ENCODE measurements around the gene ELAC2.
A peak's percentile ranks its signal among the peaks of the same experiment; 100 is the strongest.

ELAC2 gene

DNA sequence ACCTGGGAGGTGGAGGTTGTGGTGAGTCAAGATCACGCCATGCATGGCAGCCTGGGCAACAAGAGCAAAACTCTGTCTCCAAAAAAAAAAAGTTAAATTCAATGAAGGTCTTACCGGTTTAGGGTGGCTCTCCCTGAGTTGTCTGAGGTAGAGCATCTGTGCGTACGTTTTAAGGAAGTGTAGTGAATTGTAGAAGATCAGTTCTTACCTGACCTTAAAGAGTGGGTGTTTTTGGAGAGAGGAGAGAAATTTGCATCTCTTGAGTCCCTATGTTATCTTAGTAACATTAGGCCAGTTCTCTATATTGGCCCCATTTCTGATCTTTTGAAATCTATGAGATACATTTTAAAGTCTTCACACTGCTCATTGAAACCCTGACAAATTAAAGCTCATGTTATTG, 56.2 kb downstream of the ELAC2 start:
- H3K4me1 ChIP-seq (ENCODE audit: control insufficient read depth, insufficient read depth, low read depth, low read length): peaks cover 1% of the 10 kb centered on the region
- no peak overlapping the region for H2AFZ ChIP-seq (ENCODE audit: low read depth, low read length)
- H4K91ac ChIP-seq (ENCODE audit: low read length): no peak overlapping the region
- H3K4me3 ChIP-seq (ENCODE audit: insufficient read depth in 1 of 2, low read depth in 1 of 2, low read length in 2 of 2): no peak overlapping the region
- no peak overlapping the region for H3K4ac ChIP-seq (ENCODE audit: low read depth in 1 of 2, low read length in 2 of 2)
- H2BK12ac ChIP-seq (ENCODE audit: low read length in 2 of 2): no peak overlapping the region
- 87% methylated on average over 4 of the region's 4 CpGs for WGBS
- peaks cover 11% of the 10 kb centered on the region for H3K9me3 ChIP-seq (ENCODE audit: control insufficient read depth, low read length)
- no peak overlapping the region for H4K8ac ChIP-seq (ENCODE audit: low read length)
- H3K36me3 ChIP-seq (ENCODE audit: control insufficient read depth in 1 of 2, insufficient read depth in 2 of 2, low read depth in 1 of 2, low read length in 2 of 2): peaks cover 0 to 13% of the 10 kb centered on the region in 2 experiments
- H3K79me1 ChIP-seq (replicated peaks; ENCODE audit: low read length, poor library complexity, severe bottlenecking): no peaks in the 10 kb centered on the region
- H3K14ac ChIP-seq (ENCODE audit: low read length in 2 of 2): no peak overlapping the region
- H3K4me2 ChIP-seq (ENCODE audit: low read length, poor library complexity, severe bottlenecking): no peak overlapping the region
- no peak overlapping the region for H2BK15ac ChIP-seq (ENCODE audit: low read depth, poor library complexity, severe bottlenecking)
- no peak overlapping the region for H3K9ac ChIP-seq (ENCODE audit: low read length)
- DNase-seq: no peak
- H3K23ac ChIP-seq (ENCODE audit: low read length in 2 of 2): no peak overlapping the region
- H3K18ac ChIP-seq (ENCODE audit: low read depth in 1 of 2, low read length in 2 of 2): no peak overlapping the region
- H2BK120ac ChIP-seq (ENCODE audit: low read depth, low read length): no peak overlapping the region
- no peak overlapping the region for H3K27ac ChIP-seq (ENCODE audit: low read length, poor library complexity, severe bottlenecking)
- H2AK5ac ChIP-seq (ENCODE audit: low read length, severe bottlenecking): no peak overlapping the region
- no peaks in the 10 kb centered on the region for H3K27me3 ChIP-seq (ENCODE audit: control insufficient read depth in 1 of 2, insufficient read depth in 1 of 2, low read length in 2 of 2)
- no peak overlapping the region for H2BK5ac ChIP-seq (ENCODE audit: low read depth, low read length, poor library complexity, severe bottlenecking)

DNA sequence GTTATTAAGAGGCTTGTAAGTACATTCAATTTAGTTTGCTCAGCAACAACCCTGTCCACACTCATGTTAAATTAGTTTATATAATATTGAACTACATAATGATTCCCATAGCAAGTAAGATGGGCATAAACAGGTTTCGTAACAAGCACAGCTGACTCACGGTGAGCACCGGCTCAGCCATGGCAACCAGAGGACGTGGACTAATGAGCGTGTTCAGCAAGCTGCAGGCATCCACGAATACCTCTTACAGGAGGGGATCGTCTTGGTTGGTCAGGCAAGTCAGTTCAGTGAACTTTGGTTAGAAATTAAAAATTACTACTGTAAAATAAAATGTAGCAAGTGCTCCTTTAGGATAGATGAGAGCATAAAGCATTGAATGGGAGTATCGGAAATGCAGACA, 58.4 kb downstream of the ELAC2 start:
- Histone ChIP-seq H3K9me3 (ENCODE audit: control insufficient read depth, low read length) (peaks cover 27% of the 10 kb centered on the region), H3K36me3 (ENCODE audit: control insufficient read depth in 1 of 2, insufficient read depth in 2 of 2, low read depth in 1 of 2, low read length in 2 of 2) (peaks cover 0 to 20% of the 10 kb centered on the region in 2 experiments), H3K14ac (ENCODE audit: low read length in 2 of 2) (no peak overlapping the region), H4K91ac (ENCODE audit: low read length) (no peak overlapping the region), H2AFZ (ENCODE audit: low read depth, low read length) (no peak overlapping the region), H2AK5ac (ENCODE audit: low read length, severe bottlenecking) (no peak overlapping the region), H3K4ac (ENCODE audit: low read depth in 1 of 2, low read length in 2 of 2) (no peak overlapping the region), H3K23ac (ENCODE audit: low read length in 2 of 2) (no peak overlapping the region), H2BK15ac (ENCODE audit: low read depth, poor library complexity, severe bottlenecking) (no peak overlapping the region), H3K4me3 (ENCODE audit: insufficient read depth in 1 of 2, low read depth in 1 of 2, low read length in 2 of 2) (no peak overlapping the region), H2BK120ac (ENCODE audit: low read depth, low read length) (no peak overlapping the region), H2BK12ac (ENCODE audit: low read length in 2 of 2) (no peak overlapping the region), H3K4me1 (ENCODE audit: control insufficient read depth, insufficient read depth, low read depth, low read length) (peaks cover 1% of the 10 kb centered on the region), H3K27me3 (ENCODE audit: control insufficient read depth in 1 of 2, insufficient read depth in 1 of 2, low read length in 2 of 2) (no peaks in the 10 kb centered on the region), H3K4me2 (ENCODE audit: low read length, poor library complexity, severe bottlenecking) (no peak overlapping the region), H3K18ac (ENCODE audit: low read depth in 1 of 2, low read length in 2 of 2) (no peak overlapping the region), H4K8ac (ENCODE audit: low read length) (no peak overlapping the region), H2BK5ac (ENCODE audit: low read depth, low read length, poor library complexity, severe bottlenecking) (no peak overlapping the region), H3K9ac (ENCODE audit: low read length) (no peak overlapping the region), H3K79me1 (replicated peaks; ENCODE audit: low read length, poor library complexity, severe bottlenecking) (no peaks in the 10 kb centered on the region), H3K27ac (ENCODE audit: low read length, poor library complexity, severe bottlenecking) (no peak overlapping the region)
- no peak for DNase-seq
- 90% methylated on average over 8 of the region's 8 CpGs for WGBS

DNA sequence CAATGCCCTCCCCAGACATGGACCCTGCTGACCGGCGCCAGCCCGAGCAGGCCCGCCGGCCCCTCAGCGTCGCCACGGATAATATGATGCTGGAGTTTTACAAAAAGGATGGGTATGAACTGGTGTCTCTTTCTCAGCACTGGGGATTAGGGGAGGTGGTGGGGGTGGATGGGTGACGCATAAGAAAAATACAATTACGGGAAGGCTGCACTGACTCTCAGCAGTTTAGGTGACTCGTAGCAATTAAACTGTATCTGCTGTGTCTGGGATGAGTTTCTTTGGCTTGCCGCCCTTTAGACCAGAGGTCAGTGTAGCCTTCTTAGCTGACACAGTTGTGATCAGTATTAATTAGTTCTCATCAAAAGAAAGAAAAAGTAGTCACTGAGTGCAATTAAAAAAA, 59.0 kb downstream of the ELAC2 start:
- H3K36me3 ChIP-seq (ENCODE audit: control insufficient read depth in 1 of 2, insufficient read depth in 2 of 2, low read depth in 1 of 2, low read length in 2 of 2): peaks cover 0 to 20% of the 10 kb centered on the region in 2 experiments
- no peak overlapping the region for H3K4me3 ChIP-seq (ENCODE audit: insufficient read depth in 1 of 2, low read depth in 1 of 2, low read length in 2 of 2)
- H3K14ac ChIP-seq (ENCODE audit: low read length in 2 of 2): no peak overlapping the region
- H2BK120ac ChIP-seq (ENCODE audit: low read depth, low read length): no peak overlapping the region
- no peak overlapping the region for H4K8ac ChIP-seq (ENCODE audit: low read length)
- no peak overlapping the region for H2AFZ ChIP-seq (ENCODE audit: low read depth, low read length)
- H3K4ac ChIP-seq (ENCODE audit: low read depth in 1 of 2, low read length in 2 of 2): no peak overlapping the region
- H3K27me3 ChIP-seq (ENCODE audit: control insufficient read depth in 1 of 2, insufficient read depth in 1 of 2, low read length in 2 of 2): no peaks in the 10 kb centered on the region
- H3K23ac ChIP-seq (ENCODE audit: low read length in 2 of 2): no peak overlapping the region
- H3K27ac ChIP-seq (ENCODE audit: low read length, poor library complexity, severe bottlenecking): no peak overlapping the region
- no peak overlapping the region for H3K4me2 ChIP-seq (ENCODE audit: low read length, poor library complexity, severe bottlenecking)
- H2BK15ac ChIP-seq (ENCODE audit: low read depth, poor library complexity, severe bottlenecking): no peak overlapping the region
- no peak overlapping the region for H3K18ac ChIP-seq (ENCODE audit: low read depth in 1 of 2, low read length in 2 of 2)
- peaks cover 27% of the 10 kb centered on the region for H3K9me3 ChIP-seq (ENCODE audit: control insufficient read depth, low read length)
- 92% methylated on average over 12 of the region's 12 CpGs for WGBS
- no peak overlapping the region for H2AK5ac ChIP-seq (ENCODE audit: low read length, severe bottlenecking)
- no peak overlapping the region for H2BK5ac ChIP-seq (ENCODE audit: low read depth, low read length, poor library complexity, severe bottlenecking)
- no peaks in the 10 kb centered on the region for H3K79me1 ChIP-seq (replicated peaks; ENCODE audit: low read length, poor library complexity, severe bottlenecking)
- no peak for DNase-seq
- H4K91ac ChIP-seq (ENCODE audit: low read length): no peak overlapping the region
- peak overlapping the region; percentile 38 for H3K9ac ChIP-seq (ENCODE audit: low read length)
- no peak overlapping the region for H2BK12ac ChIP-seq (ENCODE audit: low read length in 2 of 2)
- H3K4me1 ChIP-seq (ENCODE audit: control insufficient read depth, insufficient read depth, low read depth, low read length): peaks cover 1% of the 10 kb centered on the region

DNA sequence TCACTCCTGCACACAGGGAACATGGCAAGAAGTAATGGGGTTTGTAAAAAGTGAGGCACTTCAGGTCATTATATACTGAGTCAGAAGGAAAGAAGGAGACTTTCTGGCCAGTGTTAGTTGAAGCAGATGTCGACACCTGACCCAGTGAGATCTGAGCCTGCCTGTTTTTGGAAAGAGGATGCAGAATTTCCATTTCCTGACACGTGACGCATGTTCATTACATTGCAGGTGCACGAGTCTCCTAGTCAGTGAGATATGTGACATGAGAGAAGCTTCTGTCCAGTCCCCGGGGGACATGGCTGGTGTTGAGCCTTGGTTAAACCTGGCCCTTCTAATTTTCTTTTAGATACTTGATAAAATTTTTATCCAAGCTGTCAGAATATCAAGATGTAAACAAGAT, 62.3 kb downstream of the ELAC2 start:
- H4K8ac ChIP-seq (ENCODE audit: low read length): no peak overlapping the region
- no peak overlapping the region for H2AK5ac ChIP-seq (ENCODE audit: low read length, severe bottlenecking)
- no peak overlapping the region for H3K9ac ChIP-seq (ENCODE audit: low read length)
- H2AFZ ChIP-seq (ENCODE audit: low read depth, low read length): no peak overlapping the region
- H3K27ac ChIP-seq (ENCODE audit: low read length, poor library complexity, severe bottlenecking): no peak overlapping the region
- no peaks in the 10 kb centered on the region for H3K79me1 ChIP-seq (replicated peaks; ENCODE audit: low read length, poor library complexity, severe bottlenecking)
- no peak overlapping the region for H3K4ac ChIP-seq (ENCODE audit: low read depth in 1 of 2, low read length in 2 of 2)
- H3K27me3 ChIP-seq (ENCODE audit: control insufficient read depth in 1 of 2, insufficient read depth in 1 of 2, low read length in 2 of 2): no peaks in the 10 kb centered on the region
- H4K91ac ChIP-seq (ENCODE audit: low read length): no peak overlapping the region
- peaks cover 1% of the 10 kb centered on the region for H3K4me1 ChIP-seq (ENCODE audit: control insufficient read depth, insufficient read depth, low read depth, low read length)
- no peak overlapping the region for H2BK15ac ChIP-seq (ENCODE audit: low read depth, poor library complexity, severe bottlenecking)
- no peak overlapping the region for H2BK5ac ChIP-seq (ENCODE audit: low read depth, low read length, poor library complexity, severe bottlenecking)
- peaks cover 0 to 23% of the 10 kb centered on the region in 2 experiments for H3K36me3 ChIP-seq (ENCODE audit: control insufficient read depth in 1 of 2, insufficient read depth in 2 of 2, low read depth in 1 of 2, low read length in 2 of 2)
- H3K4me2 ChIP-seq (ENCODE audit: low read length, poor library complexity, severe bottlenecking): no peak overlapping the region
- H2BK120ac ChIP-seq (ENCODE audit: low read depth, low read length): no peak overlapping the region
- H3K4me3 ChIP-seq (ENCODE audit: insufficient read depth in 1 of 2, low read depth in 1 of 2, low read length in 2 of 2): no peak overlapping the region
- peaks cover 27% of the 10 kb centered on the region for H3K9me3 ChIP-seq (ENCODE audit: control insufficient read depth, low read length)
- no peak for DNase-seq
- 94% methylated on average over 5 of the region's 5 CpGs for WGBS
- H3K23ac ChIP-seq (ENCODE audit: low read length in 2 of 2): no peak overlapping the region
- H3K14ac ChIP-seq (ENCODE audit: low read length in 2 of 2): no peak overlapping the region
- H2BK12ac ChIP-seq (ENCODE audit: low read length in 2 of 2): no peak overlapping the region
- no peak overlapping the region for H3K18ac ChIP-seq (ENCODE audit: low read depth in 1 of 2, low read length in 2 of 2)
